Kidney epithelial cell (primary cell): ENCODE measurements around the gene AFF1. TPM values are rescaled to one million over a fixed set of nuclear protein-coding genes. Genes with fewer than 3 reads are reported as not detected.

Source experiments
- DNase-seq: peaks from one replicate; pipeline ENCODE4 v3.0.0-alpha.2; 2010; ENCODE audit warnings: low read depth
- H3K27me3 ChIP-seq: 2 replicates; pipeline ENCODE4 v1.6.0; 2011; ENCODE audit warnings: low read length; ENCODE audit not compliant: control insufficient read depth, insufficient read depth
- H3K36me3 ChIP-seq: 2 replicates; pipeline ENCODE4 v1.5.1; 2011; ENCODE audit warnings: low read length; ENCODE audit not compliant: control insufficient read depth, insufficient read depth
- H3K4me3 ChIP-seq: 2 replicates; pipeline ENCODE4 v1.5.1; 2011; ENCODE audit warnings: low read depth, mild to moderate bottlenecking, control low read depth, low read length
- CTCF ChIP-seq: IDR thresholded peaks from 2 replicates; pipeline ENCODE4 v1.5.1; 2011; ENCODE audit warnings: mild to moderate bottlenecking, moderate library complexity, low read length, control low read depth, inconsistent platforms; ENCODE audit not compliant: insufficient read depth, poor library complexity, severe bottlenecking
- total RNA-seq: library from RNA; depleted of rRNA; stranded (reverse); fragments of >200 nt; gene quantifications from 2 replicates; pipeline ENCODE4 v1.2.3, GENCODE V29; 2015

AFF1 gene
- total RNA-seq, 1 donor from 2014 or later, result 16.9 TPM

GRCh38 chr4:86968547-86968946 lies 33.7 kb downstream of the AFF1 start:
- no peak overlapping the region for H3K4me3 ChIP-seq
- no peaks in the 10 kb centered on the region for H3K27me3 ChIP-seq
- H3K36me3 ChIP-seq, result no peaks in the 10 kb centered on the region
- no peak for DNase-seq
- TF ChIP-seq CTCF, result no peak

- TF ChIP-seq CTCF, result no peak
- no peaks in the 10 kb centered on the region for H3K27me3 ChIP-seq
- no peaks in the 10 kb centered on the region for H3K36me3 ChIP-seq
- no peak overlapping the region for H3K4me3 ChIP-seq
- DNase-seq, result no peak
Measured at GRCh38 chr4:86970447-86971354, 35.9 kb downstream of the AFF1 start.

DNA sequence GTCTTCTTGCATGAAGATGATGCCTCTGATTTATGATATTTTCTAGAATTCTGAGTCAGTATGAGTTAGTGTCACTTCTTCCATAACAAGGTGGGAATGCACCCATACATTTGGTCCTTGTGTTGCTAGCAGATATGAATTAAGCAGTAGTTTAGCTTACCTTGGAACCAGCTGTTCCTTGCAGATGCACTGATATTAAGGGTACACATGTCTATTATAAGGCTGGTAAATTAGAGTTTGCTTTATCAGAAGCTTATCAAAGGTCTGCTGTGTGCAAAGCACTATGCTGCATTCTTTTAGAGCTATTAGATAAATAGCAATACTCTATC lies 36.5 kb downstream of the AFF1 start:
- Histone ChIP-seq H3K36me3 (no peaks in the 10 kb centered on the region), H3K27me3 (no peaks in the 10 kb centered on the region), H3K4me3 (no peak overlapping the region)
- no peak for DNase-seq
- no peak for TF ChIP-seq CTCF

- H3K36me3 ChIP-seq, result no peaks in the 10 kb centered on the region
- TF ChIP-seq CTCF, result no peak
- H3K27me3 ChIP-seq, result no peaks in the 10 kb centered on the region
- DNase-seq, result no peak
- H3K4me3 ChIP-seq, result no peak overlapping the region
Measured at GRCh38 chr4:86972997-86973396, 38.2 kb downstream of the AFF1 start.

DNA sequence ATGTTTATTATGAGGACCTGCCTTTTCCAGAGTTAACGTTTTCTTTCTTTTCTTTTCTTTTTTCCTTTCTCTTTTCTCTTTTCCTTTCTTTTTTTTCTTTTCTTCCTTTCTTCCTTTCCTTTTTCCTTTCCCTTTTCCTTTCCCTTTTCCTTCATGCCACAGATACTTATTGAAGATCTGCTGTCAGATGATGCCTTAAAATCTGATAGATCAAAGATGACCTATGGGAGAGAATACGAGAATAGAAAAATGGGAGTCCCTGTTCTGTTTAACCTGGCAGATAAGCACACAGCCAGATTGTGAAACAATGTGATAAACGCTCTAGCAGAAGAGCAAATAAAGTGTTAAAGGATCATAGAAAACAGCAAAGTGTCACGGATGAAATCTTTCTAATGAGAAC lies 38.9 kb downstream of the AFF1 start:
- no peak for DNase-seq
- H3K4me3 ChIP-seq, result no peak overlapping the region

More for the DNA sequence above, 38.9 kb downstream of the AFF1 start:
- Histone ChIP-seq H3K36me3 (no peaks in the 10 kb centered on the region), H3K27me3 (no peaks in the 10 kb centered on the region)
- TF ChIP-seq CTCF, result no peak
